Lower leg skin (tissue), 3 donors: Measurements from ENCODE around the gene PNP.

ENCODE experiments used
- POLR2A ChIP-seq, 2 donors: fragments of 450-650 bp; IDR thresholded peaks; one replicate each; pipeline ENCODE4 v1.6.1; 2016 to 2017; ENCODE audit warnings: antibody characterized with exemption in 2 of 2, mild to moderate bottlenecking in 1 of 2, moderate library complexity in 1 of 2
- TF ChIP-seq, protein P1 (sequence below), 3 donors: fragments of 450-650 bp; IDR thresholded peaks; one replicate each; pipeline ENCODE4 v1.5.1; 2016; ENCODE audit warnings: antibody characterized with exemption in 3 of 3, mild to moderate bottlenecking in 3 of 3, moderate library complexity in 2 of 3

DNA sequence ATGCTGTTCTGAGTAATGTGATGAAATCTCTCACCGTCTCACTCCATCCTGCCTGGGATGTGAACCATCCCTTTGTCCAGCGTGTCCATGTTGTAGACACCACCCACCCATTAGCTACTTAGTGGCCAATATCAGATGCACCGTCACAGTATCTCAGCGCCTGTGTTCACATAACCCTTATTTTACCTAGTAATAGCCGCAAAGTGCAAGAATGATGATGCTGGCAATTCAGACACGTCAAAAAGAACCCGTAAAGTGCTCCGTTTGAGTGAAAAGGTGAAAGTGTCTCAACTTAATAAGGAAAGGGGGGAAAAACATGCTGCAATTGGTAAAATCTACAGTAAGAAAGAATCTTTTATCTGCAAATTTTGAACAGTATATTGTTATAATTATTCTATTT, 39.2 kb downstream of the PNP start:
- TF ChIP-seq, protein P1, sequence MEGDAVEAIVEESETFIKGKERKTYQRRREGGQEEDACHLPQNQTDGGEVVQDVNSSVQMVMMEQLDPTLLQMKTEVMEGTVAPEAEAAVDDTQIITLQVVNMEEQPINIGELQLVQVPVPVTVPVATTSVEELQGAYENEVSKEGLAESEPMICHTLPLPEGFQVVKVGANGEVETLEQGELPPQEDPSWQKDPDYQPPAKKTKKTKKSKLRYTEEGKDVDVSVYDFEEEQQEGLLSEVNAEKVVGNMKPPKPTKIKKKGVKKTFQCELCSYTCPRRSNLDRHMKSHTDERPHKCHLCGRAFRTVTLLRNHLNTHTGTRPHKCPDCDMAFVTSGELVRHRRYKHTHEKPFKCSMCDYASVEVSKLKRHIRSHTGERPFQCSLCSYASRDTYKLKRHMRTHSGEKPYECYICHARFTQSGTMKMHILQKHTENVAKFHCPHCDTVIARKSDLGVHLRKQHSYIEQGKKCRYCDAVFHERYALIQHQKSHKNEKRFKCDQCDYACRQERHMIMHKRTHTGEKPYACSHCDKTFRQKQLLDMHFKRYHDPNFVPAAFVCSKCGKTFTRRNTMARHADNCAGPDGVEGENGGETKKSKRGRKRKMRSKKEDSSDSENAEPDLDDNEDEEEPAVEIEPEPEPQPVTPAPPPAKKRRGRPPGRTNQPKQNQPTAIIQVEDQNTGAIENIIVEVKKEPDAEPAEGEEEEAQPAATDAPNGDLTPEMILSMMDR (IDR thresholded peaks at IDR 0.05), result no peak
- no peak for TF ChIP-seq POLR2A (IDR thresholded peaks at IDR 0.05)
